ENCODE measurements around the gene PAAF1. TPM values are rescaled to one million over a fixed set of nuclear protein-coding genes. Genes with fewer than 3 reads are reported as not detected.

PAAF1 gene
- total RNA-seq, 4 donors from 2014 or later = 10.7 to 15.4 (median 13.7) TPM

GRCh38 chr11:73942010-73942409 is 65.2 kb downstream of the PAAF1 start:
- no peak overlapping the region for H3K4me3 ChIP-seq
- no peak for TF ChIP-seq POLR2AphosphoS5 (IDR thresholded peaks at IDR 0.05)
- TF ChIP-seq EP300 (IDR thresholded peaks at IDR 0.05) = no peak
- no peak for TF ChIP-seq CTCF (IDR thresholded peaks at IDR 0.05)
- no peak for TF ChIP-seq POLR2A (IDR thresholded peaks at IDR 0.05)
- no peaks in the 10 kb centered on the region for H3K27me3 ChIP-seq
- H3K36me3 ChIP-seq = no peaks in the 10 kb centered on the region
- no peak for DNase-seq (ENCODE audit: low spot score in 2 of 2)
- no peaks in the 10 kb centered on the region for H3K4me1 ChIP-seq
- no peaks in the 10 kb centered on the region for H3K9me3 ChIP-seq
- WGBS = 65% methylated on average over 1 of the region's 1 CpG
- no peak overlapping the region for H3K27ac ChIP-seq

GRCh38 chr11:73944085-73944484 is 67.3 kb downstream of the PAAF1 start:
- Histone ChIP-seq H3K27me3 (no peaks in the 10 kb centered on the region), H3K36me3 (no peaks in the 10 kb centered on the region), H3K9me3 (no peaks in the 10 kb centered on the region), H3K4me3 (no peak overlapping the region), H3K4me1 (no peaks in the 10 kb centered on the region), H3K27ac (no peak overlapping the region)
- 51% methylated on average over 6 of the region's 6 CpGs for WGBS
- TF ChIP-seq POLR2AphosphoS5 (IDR thresholded peaks at IDR 0.05) (no peak), POLR2A (IDR thresholded peaks at IDR 0.05) (no peak), EP300 (IDR thresholded peaks at IDR 0.05) (no peak), CTCF (IDR thresholded peaks at IDR 0.05) (no peak)
- no peak for DNase-seq (ENCODE audit: low spot score in 2 of 2)

- H3K27me3 ChIP-seq = no peaks in the 10 kb centered on the region
- no peaks in the 10 kb centered on the region for H3K9me3 ChIP-seq
- H3K4me3 ChIP-seq = no peak overlapping the region
- no peaks in the 10 kb centered on the region for H3K4me1 ChIP-seq
- TF ChIP-seq CTCF (IDR thresholded peaks at IDR 0.05) (no peak), POLR2AphosphoS5 (IDR thresholded peaks at IDR 0.05) (no peak), EP300 (IDR thresholded peaks at IDR 0.05) (no peak), POLR2A (IDR thresholded peaks at IDR 0.05) (no peak)
- 79% methylated on average over 10 of the region's 10 CpGs for WGBS
- DNase-seq (ENCODE audit: low spot score in 2 of 2) = peak in 1 of 2 donors; percentile 34
- no peak overlapping the region for H3K27ac ChIP-seq
- no peaks in the 10 kb centered on the region for H3K36me3 ChIP-seq
Measured at GRCh38 chr11:73944901-73945300, 68.1 kb downstream of the PAAF1 start.

GRCh38 chr11:73945396-73945795 is 68.6 kb downstream of the PAAF1 start:
- DNase-seq (ENCODE audit: low spot score in 2 of 2) = no peak
- no peak overlapping the region for H3K27ac ChIP-seq
- TF ChIP-seq EP300 (IDR thresholded peaks at IDR 0.05) (no peak), CTCF (IDR thresholded peaks at IDR 0.05) (no peak), POLR2AphosphoS5 (IDR thresholded peaks at IDR 0.05) (no peak), POLR2A (IDR thresholded peaks at IDR 0.05) (no peak)
- H3K9me3 ChIP-seq = no peaks in the 10 kb centered on the region
- no peaks in the 10 kb centered on the region for H3K4me1 ChIP-seq
- no peak overlapping the region for H3K4me3 ChIP-seq
- H3K36me3 ChIP-seq = no peaks in the 10 kb centered on the region
- no peaks in the 10 kb centered on the region for H3K27me3 ChIP-seq
- WGBS = 73% methylated on average over 4 of the region's 4 CpGs

- Histone ChIP-seq H3K9me3 (no peaks in the 10 kb centered on the region), H3K36me3 (no peaks in the 10 kb centered on the region), H3K27ac (no peak overlapping the region), H3K27me3 (no peaks in the 10 kb centered on the region), H3K4me1 (no peaks in the 10 kb centered on the region), H3K4me3 (no peak overlapping the region)
- 75% methylated on average over 12 of the region's 13 CpGs for WGBS
- peak in 1 of 2 donors; percentile 43 for DNase-seq (ENCODE audit: low spot score in 2 of 2)
- TF ChIP-seq POLR2AphosphoS5 (IDR thresholded peaks at IDR 0.05) (no peak), POLR2A (IDR thresholded peaks at IDR 0.05) (no peak), EP300 (IDR thresholded peaks at IDR 0.05) (no peak), CTCF (IDR thresholded peaks at IDR 0.05) (no peak)
Measured at GRCh38 chr11:73946798-73947458, 70.1 kb downstream of the PAAF1 start.

Measured in suprapubic skin (tissue), 4 donors.